ENCODE data around the gene DGKB.
"Not testable (repeated sequence)": the region's sequence is repeated elsewhere in the genome, so short reads cannot be mapped to it uniquely, and the experiment has no call there.

The DGKB gene

DNA sequence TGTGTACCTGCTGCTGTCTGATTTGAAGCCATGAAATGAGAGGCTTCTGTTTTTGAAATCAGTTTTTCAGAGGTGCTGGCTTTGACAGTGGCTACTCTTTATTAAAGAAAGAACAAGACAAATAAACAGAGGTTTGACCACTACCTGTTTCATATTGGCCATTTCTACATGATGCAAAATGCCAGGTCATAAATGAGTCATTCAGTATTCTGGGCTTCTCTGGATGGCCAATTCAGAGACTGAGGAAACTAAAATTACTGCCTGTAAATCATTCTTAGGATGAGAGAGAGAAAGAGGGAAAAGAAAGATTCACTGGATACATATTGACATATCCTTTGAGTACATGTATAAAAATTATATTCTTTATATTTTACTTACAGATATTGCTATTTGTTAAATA, 609.8 kb downstream of the DGKB start:
- ATAC-seq = no peak
- DNase-seq = no peak
- Mint-ChIP-seq H3K27me3 (no peaks in the 10 kb centered on the region), H3K4me3 (no peak overlapping the region), H3K27ac (no peak overlapping the region), H3K9me3 (peaks cover 14% of the 10 kb centered on the region), H3K4me1 (no peaks in the 10 kb centered on the region), H3K36me3 (ENCODE audit: low read depth) (no peaks in the 10 kb centered on the region)

DNA sequence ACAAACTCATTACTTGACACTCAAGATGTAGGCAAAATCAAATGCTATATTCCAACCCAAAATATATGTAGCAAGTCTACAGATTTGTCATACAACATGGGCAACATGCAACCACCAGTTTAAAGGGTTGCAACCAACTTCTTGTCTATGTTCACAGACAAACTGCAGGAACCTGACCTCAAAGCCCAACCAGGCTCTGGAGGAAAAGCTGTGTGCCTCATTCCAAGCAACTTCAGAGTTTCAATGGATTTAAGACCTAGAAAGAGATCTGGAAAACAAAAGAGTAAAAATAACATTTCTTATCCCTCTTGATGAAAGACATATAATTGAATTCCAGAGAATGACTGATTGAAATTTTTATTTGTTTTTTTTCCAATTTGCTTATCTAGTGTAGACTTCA, 612.6 kb downstream of the DGKB start:
- DNase-seq (no peak), ATAC-seq (no peak)
- no peaks in the 10 kb centered on the region for H3K4me1 Mint-ChIP-seq
- H3K4me3 Mint-ChIP-seq = no peak overlapping the region
- no peaks in the 10 kb centered on the region for H3K27me3 Mint-ChIP-seq
- no peak overlapping the region for H3K27ac Mint-ChIP-seq
- H3K36me3 Mint-ChIP-seq (ENCODE audit: low read depth) = no peaks in the 10 kb centered on the region
- peaks cover 4% of the 10 kb centered on the region for H3K9me3 Mint-ChIP-seq

DNA sequence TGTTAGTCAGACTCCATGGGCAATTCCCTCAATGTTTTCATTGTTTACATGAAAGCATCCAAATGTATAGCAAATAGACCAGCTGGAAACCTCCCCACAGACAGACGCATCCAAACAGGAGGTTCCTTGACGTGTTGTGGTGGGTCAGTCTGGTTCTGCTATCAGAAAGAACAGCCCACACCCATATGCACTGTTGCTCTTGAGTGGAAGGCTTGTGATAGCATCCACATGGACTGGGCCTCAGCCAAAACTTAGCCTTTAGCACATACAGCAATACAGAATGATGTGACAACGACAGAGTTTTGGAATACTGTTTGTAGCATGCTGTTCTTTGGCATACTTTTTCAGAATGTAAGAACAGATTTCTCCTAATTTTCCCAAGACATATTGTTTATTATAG, 613.9 kb downstream of the DGKB start:
- Mint-ChIP-seq H3K4me1 (no peaks in the 10 kb centered on the region), H3K27me3 (no peaks in the 10 kb centered on the region), H3K9me3 (peaks cover 4% of the 10 kb centered on the region), H3K36me3 (ENCODE audit: low read depth) (no peaks in the 10 kb centered on the region), H3K27ac (no peak overlapping the region), H3K4me3 (no peak overlapping the region)
- no peak for ATAC-seq
- no peak for DNase-seq

DNA sequence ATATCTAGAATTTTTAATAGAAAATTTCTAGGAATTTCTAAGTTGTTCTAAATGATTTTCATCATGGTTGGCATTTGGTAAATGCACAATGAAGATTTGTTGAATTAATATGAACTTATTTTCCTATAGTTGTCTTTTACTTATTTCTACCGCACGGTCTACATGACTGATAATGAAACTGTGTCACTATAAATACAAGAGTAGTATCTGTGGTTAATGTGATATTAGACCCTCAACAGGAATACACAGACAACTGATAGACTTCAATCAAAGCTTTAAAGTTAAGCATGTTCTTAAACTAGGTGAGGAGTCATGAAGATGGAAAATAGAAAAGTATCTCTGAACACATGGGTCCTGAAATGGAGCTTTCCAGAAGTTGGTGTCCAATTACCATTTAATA, 615.2 kb downstream of the DGKB start:
- Mint-ChIP-seq H3K27me3 (no peaks in the 10 kb centered on the region), H3K27ac (no peak overlapping the region), H3K4me3 (no peak overlapping the region), H3K9me3 (peaks cover 4% of the 10 kb centered on the region), H3K36me3 (ENCODE audit: low read depth) (no peaks in the 10 kb centered on the region), H3K4me1 (no peaks in the 10 kb centered on the region)
- DNase-seq = no peak
- no peak for ATAC-seq

DNA sequence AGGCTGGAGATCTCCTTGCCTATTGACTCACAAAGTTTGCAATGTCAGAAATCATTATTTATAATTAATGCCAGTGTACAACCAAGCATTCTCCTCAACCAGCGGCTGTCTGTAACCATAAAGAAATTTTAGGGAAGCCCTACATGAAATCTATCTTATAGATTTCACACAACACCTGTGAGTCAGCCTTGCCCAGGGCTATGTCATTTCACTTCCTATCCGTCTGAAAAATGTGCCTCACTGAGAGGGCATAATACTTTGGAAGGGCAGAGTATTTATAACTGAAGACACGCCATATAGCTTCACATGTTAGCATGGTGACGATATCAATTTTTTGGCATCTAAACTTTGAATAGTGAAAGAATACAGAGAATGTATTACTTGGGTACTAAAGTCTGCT, 616.5 kb downstream of the DGKB start:
- no peak overlapping the region for H3K4me3 Mint-ChIP-seq
- peaks cover 4% of the 10 kb centered on the region for H3K9me3 Mint-ChIP-seq
- no peaks in the 10 kb centered on the region for H3K4me1 Mint-ChIP-seq
- no peak overlapping the region for H3K27ac Mint-ChIP-seq
- DNase-seq (no peak), ATAC-seq (no peak)
- H3K36me3 Mint-ChIP-seq (ENCODE audit: low read depth) = no peaks in the 10 kb centered on the region
- no peaks in the 10 kb centered on the region for H3K27me3 Mint-ChIP-seq

DNA sequence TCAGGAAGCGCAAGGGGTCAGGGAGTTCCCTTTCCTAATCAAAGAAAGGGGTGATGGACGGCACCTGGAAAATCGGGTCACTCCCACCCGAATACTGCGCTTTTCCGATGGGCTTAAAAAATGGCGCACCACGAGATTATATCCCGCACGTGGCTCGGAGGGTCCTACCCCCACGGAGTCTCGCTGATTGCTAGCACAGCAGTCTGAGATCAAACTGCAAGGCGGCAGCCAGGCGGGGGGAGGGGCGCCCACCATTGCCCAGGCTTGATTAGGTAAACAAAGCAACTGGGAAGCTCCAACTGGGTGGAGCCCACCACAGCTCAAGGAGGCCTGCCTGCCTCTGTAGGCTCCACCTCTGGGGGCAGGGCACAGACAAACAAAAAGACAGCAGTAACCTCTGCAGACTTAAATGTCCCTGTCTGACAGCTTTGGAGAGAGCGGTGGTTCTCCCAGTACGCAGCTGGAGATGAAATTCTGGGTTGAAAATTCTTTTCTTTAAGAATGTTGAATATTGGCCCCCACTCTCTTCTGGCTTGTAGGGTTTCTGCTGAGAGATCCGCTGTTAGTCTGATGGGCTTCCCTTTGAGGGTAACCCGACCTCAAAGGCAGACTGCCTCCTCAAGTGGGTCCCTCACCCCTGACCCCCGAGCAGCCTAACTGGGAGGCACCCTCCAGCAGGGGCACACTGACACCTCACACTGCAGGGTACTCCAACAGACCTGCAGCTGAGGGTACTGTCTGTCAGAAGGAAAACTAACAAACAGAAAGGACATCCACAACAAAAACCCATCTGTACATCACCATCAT, 623.3 kb downstream of the DGKB start:
- ATAC-seq; H3K4me3 Mint-ChIP-seq; H3K9me3 Mint-ChIP-seq; DNase-seq; H3K4me1 Mint-ChIP-seq; H3K36me3 Mint-ChIP-seq (ENCODE audit: low read depth); H3K27me3 Mint-ChIP-seq; H3K27ac Mint-ChIP-seq: not testable (repeated sequence)

DNA sequence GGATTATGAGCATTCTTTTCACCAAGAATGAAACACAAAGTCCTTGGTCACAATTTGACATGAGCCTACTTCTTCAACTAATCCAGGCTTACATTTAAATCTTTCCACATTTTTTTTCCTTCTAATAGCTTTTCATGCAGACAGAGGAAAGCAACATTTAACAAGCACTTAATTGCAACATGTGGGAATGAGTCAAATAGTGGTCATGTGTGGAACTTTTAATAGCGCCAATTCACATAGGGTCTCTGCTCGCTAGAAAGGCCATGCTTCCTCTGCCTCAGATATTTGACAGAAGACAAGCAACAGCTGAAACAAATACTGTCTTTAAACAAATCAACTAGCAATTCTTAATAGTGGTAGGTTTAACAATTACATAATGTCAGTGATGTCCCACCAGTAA, 627.2 kb downstream of the DGKB start:
- DNase-seq = no peak
- H3K27me3 Mint-ChIP-seq = no peaks in the 10 kb centered on the region
- H3K9me3 Mint-ChIP-seq = no peaks in the 10 kb centered on the region
- no peaks in the 10 kb centered on the region for H3K36me3 Mint-ChIP-seq (ENCODE audit: low read depth)
- no peak overlapping the region for H3K27ac Mint-ChIP-seq
- H3K4me3 Mint-ChIP-seq = no peak overlapping the region
- ATAC-seq = no peak
- H3K4me1 Mint-ChIP-seq = no peaks in the 10 kb centered on the region

DNA sequence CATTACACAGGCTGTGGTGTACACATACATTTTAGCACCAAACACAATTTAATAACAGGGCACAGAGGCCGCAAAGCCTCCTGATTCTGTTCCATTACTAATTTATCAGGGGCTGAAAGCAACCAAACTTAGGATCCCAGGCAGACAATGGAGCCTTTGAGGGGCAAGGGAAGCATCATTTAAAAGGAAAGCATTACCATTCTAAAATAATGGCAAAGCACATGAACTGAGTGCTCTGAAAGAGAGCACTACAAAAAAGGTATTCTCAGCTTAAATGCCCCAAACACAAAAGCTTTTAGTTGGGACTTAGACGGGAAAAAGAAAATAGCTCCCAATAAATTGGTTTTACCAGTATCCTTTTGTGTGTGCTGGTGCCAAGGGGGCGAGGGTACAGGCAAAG, 631.1 kb downstream of the DGKB start:
- peaks cover 2% of the 10 kb centered on the region for H3K4me1 Mint-ChIP-seq
- no peaks in the 10 kb centered on the region for H3K27me3 Mint-ChIP-seq
- ATAC-seq (no peak), DNase-seq (no peak)
- H3K27ac Mint-ChIP-seq = no peak overlapping the region
- no peak overlapping the region for H3K4me3 Mint-ChIP-seq
- no peaks in the 10 kb centered on the region for H3K9me3 Mint-ChIP-seq
- H3K36me3 Mint-ChIP-seq (ENCODE audit: low read depth) = no peaks in the 10 kb centered on the region

DNA sequence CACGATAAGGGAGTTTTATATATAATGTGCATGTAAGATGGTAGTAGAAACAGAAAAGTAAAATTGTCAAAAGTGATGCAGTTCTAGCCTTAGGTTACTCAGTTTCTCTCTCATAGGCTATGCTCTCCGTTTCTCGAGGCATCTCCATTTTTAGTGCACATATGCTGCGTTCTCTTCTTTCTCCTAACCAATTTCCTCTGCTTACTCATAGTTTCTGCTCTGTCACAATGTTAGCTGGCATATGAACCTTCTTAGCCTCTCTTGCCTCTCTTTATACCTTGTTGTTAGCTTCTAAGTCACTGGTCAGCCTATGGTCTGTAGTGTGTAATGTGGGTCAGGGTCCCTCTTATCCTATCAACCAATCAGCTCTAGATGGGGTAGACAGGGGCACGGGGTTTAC, 632.5 kb downstream of the DGKB start:
- DNase-seq (no peak), ATAC-seq (no peak)
- no peak overlapping the region for H3K4me3 Mint-ChIP-seq
- no peaks in the 10 kb centered on the region for H3K9me3 Mint-ChIP-seq
- H3K27ac Mint-ChIP-seq = no peak overlapping the region
- H3K27me3 Mint-ChIP-seq = no peaks in the 10 kb centered on the region
- peaks cover 2% of the 10 kb centered on the region for H3K4me1 Mint-ChIP-seq
- no peaks in the 10 kb centered on the region for H3K36me3 Mint-ChIP-seq (ENCODE audit: low read depth)

DNA sequence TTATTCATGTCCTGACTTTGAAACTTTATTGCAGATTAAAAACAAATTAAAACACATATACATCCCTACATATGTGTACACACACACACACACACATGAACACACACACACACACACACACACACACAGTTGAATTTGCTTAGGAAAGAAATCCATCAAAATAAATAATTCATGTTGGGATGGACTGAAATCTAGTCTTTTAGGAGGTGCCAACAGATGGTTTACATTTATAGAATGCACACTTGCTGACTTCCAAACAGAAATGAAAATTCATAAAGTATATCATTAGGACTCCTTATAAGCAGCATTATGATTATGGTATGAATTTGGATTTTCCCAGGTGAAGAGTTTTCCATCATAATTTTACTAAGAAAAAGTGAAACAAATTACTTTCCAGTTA, 642.5 kb downstream of the DGKB start:
- no peak overlapping the region for H3K4me3 Mint-ChIP-seq
- H3K27me3 Mint-ChIP-seq = no peaks in the 10 kb centered on the region
- H3K4me1 Mint-ChIP-seq = no peaks in the 10 kb centered on the region
- H3K36me3 Mint-ChIP-seq (ENCODE audit: low read depth) = no peaks in the 10 kb centered on the region
- ATAC-seq (no peak), DNase-seq (no peak)
- no peak overlapping the region for H3K27ac Mint-ChIP-seq
- H3K9me3 Mint-ChIP-seq = no peaks in the 10 kb centered on the region

DNA sequence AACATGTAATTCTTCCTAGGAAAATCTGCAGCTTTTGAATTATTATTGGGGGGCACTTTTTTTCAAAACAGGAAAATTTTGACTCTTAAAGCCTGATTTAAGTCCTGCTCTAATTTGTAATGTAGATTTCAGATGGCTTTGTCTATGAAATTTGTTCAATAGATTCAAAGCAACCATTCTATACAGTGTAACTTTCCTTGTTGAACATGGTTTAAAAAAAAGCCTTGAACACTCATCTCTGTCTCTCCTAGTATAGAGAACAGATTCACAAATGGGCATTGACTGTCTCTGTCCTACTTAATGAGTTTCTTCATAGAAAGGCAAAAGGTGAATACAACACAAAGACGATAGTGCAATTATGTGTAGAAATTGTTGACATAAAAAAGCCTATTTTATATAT, 643.7 kb downstream of the DGKB start:
- Mint-ChIP-seq H3K9me3 (no peaks in the 10 kb centered on the region), H3K27ac (no peak overlapping the region), H3K27me3 (no peaks in the 10 kb centered on the region)

DNA sequence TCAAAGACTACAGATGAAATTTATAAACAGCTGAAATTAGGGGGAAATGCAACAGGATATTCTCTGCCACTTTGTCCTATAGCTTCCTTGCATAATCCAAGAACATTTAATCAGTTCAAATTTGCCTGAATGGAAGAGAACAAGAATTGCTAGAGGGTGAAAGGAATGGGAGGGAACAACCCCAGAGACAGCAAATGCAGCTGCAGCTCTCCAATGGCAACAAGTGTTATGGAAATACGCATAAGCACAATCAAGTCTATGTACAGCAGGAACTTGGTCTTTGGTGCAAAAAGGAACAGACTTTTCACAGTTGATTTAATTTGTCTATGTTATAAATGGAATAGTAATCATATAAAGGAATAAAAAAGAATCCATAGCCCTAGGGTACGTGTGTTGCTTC, 644.1 kb downstream of the DGKB start:
- Mint-ChIP-seq H3K4me3 (no peak overlapping the region), H3K27ac (no peak overlapping the region), H3K4me1 (no peaks in the 10 kb centered on the region), H3K9me3 (no peaks in the 10 kb centered on the region), H3K27me3 (no peaks in the 10 kb centered on the region), H3K36me3 (ENCODE audit: low read depth) (no peaks in the 10 kb centered on the region)
- ATAC-seq = no peak
- no peak for DNase-seq

More for the DNA sequence above, 643.7 kb downstream of the DGKB start:
- Mint-ChIP-seq H3K4me1 (no peaks in the 10 kb centered on the region), H3K4me3 (no peak overlapping the region), H3K36me3 (ENCODE audit: low read depth) (no peaks in the 10 kb centered on the region)
- ATAC-seq = no peak
- no peak for DNase-seq

DNA sequence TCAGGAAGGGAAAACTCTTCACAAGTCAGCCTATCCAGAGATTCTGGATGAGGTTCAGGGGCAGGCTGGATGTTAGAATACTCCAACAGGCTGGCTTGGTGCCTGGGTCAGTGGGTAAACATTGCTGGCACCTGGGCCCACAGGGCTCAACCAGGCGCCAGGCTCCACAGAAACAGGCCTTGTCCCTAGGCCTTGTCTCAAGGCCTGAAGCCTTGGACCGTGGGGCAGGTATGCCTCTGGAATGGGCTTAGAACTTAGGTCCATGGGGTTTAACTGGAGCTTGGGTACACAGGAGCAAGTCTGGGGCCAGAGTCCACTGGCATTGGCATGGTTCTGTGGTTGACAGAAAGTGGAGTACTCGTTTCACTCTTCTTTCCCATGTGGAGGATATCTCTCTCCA, 650.1 kb downstream of the DGKB start:
- no peaks in the 10 kb centered on the region for H3K4me1 Mint-ChIP-seq
- H3K36me3 Mint-ChIP-seq (ENCODE audit: low read depth) = no peaks in the 10 kb centered on the region
- DNase-seq = no peak
- no peaks in the 10 kb centered on the region for H3K27me3 Mint-ChIP-seq
- ATAC-seq = no peak
- H3K9me3 Mint-ChIP-seq = peaks cover 3% of the 10 kb centered on the region
- H3K27ac Mint-ChIP-seq = no peak overlapping the region
- H3K4me3 Mint-ChIP-seq = no peak overlapping the region

DNA sequence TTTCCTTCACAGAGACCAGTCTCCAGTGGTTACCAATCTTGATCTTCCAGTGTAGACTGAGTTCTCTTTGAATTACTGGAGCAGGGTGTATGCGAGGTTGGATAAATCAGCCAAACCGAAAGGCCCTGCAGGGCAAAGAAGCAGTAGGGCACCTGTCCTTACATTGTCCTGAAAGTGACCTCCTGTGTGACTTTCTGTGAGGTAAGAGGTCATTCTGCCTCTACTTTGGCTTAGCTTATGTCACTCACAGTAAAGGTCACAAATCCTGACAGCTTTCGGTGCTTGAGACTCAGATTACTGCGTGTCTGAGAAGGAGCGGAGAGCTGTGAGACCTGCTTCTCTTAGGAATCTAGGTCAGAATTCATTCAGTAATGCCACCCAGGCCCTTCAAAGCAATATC, 660.4 kb downstream of the DGKB start:
- no peak for DNase-seq
- no peaks in the 10 kb centered on the region for H3K4me1 Mint-ChIP-seq
- no peaks in the 10 kb centered on the region for H3K27me3 Mint-ChIP-seq
- ATAC-seq = no peak
- H3K4me3 Mint-ChIP-seq = no peak overlapping the region
- H3K36me3 Mint-ChIP-seq (ENCODE audit: low read depth) = no peaks in the 10 kb centered on the region
- H3K9me3 Mint-ChIP-seq = no peaks in the 10 kb centered on the region
- H3K27ac Mint-ChIP-seq = no peak overlapping the region

DNA sequence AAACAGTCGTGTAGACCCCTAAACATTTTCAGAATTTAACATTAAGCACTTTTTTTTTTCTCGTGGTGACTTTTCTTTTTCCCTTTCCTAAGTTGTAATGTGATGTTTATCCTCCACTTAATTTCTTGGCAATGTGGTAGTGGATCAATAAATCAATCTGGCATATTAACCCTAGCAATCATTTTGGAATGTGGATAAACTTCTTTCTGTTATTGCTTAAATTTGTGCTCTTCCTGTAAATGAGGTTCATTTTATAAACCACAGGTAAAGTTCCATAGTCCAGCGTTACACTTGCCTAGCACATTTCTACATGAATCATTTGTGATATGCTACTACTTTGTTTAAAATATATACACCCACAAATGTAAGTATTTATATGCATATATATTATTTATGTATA, 665.7 kb downstream of the DGKB start:
- Mint-ChIP-seq H3K4me1 (no peaks in the 10 kb centered on the region), H3K4me3 (no peak overlapping the region), H3K27me3 (no peaks in the 10 kb centered on the region), H3K9me3 (no peaks in the 10 kb centered on the region), H3K27ac (no peak overlapping the region), H3K36me3 (ENCODE audit: low read depth) (no peaks in the 10 kb centered on the region)
- ATAC-seq (no peak), DNase-seq (no peak)

DNA sequence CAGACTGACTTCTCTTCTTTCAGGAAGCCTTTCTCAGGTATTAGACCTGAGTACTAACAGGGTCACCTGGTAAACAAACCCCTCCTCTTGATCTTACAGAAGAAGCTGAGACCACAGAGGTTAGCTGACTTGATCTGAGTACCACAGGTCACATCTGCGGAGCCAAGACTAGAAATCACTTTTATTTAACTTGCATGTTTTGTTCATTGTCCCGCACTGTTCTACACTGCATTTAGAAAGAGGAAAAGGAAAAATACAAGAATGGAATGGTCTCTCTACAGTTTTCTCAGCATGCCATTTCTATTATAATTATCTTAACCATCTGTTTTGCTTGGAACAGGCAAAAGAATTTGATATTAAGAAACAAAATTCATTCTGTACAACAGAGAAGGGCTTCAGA, 667.5 kb downstream of the DGKB start:
- H3K4me1 Mint-ChIP-seq = no peaks in the 10 kb centered on the region
- ATAC-seq = no peak
- H3K9me3 Mint-ChIP-seq = no peaks in the 10 kb centered on the region
- H3K36me3 Mint-ChIP-seq (ENCODE audit: low read depth) = no peaks in the 10 kb centered on the region
- no peak for DNase-seq
- H3K4me3 Mint-ChIP-seq = no peak overlapping the region
- no peaks in the 10 kb centered on the region for H3K27me3 Mint-ChIP-seq
- no peak overlapping the region for H3K27ac Mint-ChIP-seq
